Measurements from ENCODE around the gene SLC34A3.
"Not testable (repeated sequence)": the region's sequence is repeated elsewhere in the genome, so short reads cannot be mapped to it uniquely, and the experiment has no call there.

The SLC34A3 gene

GRCh38 chr9:137243266-137243625, 12.5 kb downstream of the SLC34A3 start:
- H3K4me3 ChIP-seq (ENCODE audit: insufficient read depth, low read depth, low read length); H3K27ac ChIP-seq (ENCODE audit: insufficient read depth, low read depth, low read length, poor library complexity, severe bottlenecking); H3K27me3 ChIP-seq (ENCODE audit: control insufficient read depth, insufficient read depth, low read length, poor library complexity, severe bottlenecking); H3K36me3 ChIP-seq (ENCODE audit: control insufficient read depth, insufficient read depth, low read length); H3K9me3 ChIP-seq (ENCODE audit: control insufficient read depth, low read length): not testable (repeated sequence)
- 96 to 97% methylated on average over 18 of the region's 18 CpGs for WGBS, 2 experiments
- H3K4me1 ChIP-seq (ENCODE audit: control insufficient read depth, insufficient read depth, low read length) = peaks cover 36% of the 10 kb centered on the region

DNA sequence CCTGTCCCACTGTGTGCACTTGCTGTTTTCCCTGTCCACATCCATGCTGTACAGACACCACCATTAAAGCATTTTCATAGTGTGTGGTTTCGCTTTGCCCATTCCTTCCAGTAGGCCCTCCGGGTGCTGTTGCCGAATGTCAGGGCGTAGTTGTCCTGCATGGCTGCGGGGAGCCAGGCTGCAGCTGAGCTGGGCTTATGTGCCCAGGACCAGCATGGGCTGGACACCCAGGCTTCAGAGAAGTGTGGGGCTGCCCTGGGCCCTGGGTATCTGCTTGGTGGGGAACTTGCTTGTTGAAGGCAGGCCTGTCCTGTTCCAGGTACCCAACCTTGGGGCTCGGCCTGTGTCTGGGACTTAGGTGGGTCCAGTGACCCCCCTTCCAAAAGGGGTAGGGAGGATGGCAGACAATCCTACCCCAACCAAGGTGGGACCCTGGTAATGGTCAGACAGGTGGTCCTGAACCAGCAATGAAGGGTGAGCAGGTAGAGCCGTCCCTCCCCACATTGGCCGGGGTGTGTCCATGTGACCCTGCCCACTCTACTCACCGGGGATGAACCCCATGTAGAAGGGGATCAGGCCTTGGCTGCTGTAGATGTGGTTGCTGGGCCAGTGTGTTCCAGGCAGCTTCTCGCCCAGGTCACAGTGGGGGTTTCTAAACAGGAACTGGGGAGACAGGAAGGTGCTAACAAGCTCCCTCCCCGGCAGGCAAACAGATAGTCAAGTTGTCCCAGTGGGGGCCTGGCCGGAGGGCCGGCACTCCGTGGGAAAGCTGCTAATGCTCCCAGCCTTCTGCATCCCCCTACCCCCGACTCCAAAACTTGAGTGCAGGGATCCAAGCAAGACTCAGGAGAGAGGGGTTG, 13.2 kb downstream of the SLC34A3 start:
- Histone ChIP-seq H3K4me1 (ENCODE audit: control insufficient read depth, insufficient read depth, low read length) (peaks cover 34% of the 10 kb centered on the region), H3K27ac (ENCODE audit: insufficient read depth, low read depth, low read length, poor library complexity, severe bottlenecking) (no peak overlapping the region), H3K36me3 (ENCODE audit: control insufficient read depth, insufficient read depth, low read length) (peaks cover 7% of the 10 kb centered on the region), H3K27me3 (ENCODE audit: control insufficient read depth, insufficient read depth, low read length, poor library complexity, severe bottlenecking) (no peaks in the 10 kb centered on the region), H3K9me3 (ENCODE audit: control insufficient read depth, low read length) (no peaks in the 10 kb centered on the region), H3K4me3 (ENCODE audit: insufficient read depth, low read depth, low read length) (no peak overlapping the region)
- 75 to 80% methylated on average over 15 of the region's 15 CpGs for WGBS, 2 experiments

DNA sequence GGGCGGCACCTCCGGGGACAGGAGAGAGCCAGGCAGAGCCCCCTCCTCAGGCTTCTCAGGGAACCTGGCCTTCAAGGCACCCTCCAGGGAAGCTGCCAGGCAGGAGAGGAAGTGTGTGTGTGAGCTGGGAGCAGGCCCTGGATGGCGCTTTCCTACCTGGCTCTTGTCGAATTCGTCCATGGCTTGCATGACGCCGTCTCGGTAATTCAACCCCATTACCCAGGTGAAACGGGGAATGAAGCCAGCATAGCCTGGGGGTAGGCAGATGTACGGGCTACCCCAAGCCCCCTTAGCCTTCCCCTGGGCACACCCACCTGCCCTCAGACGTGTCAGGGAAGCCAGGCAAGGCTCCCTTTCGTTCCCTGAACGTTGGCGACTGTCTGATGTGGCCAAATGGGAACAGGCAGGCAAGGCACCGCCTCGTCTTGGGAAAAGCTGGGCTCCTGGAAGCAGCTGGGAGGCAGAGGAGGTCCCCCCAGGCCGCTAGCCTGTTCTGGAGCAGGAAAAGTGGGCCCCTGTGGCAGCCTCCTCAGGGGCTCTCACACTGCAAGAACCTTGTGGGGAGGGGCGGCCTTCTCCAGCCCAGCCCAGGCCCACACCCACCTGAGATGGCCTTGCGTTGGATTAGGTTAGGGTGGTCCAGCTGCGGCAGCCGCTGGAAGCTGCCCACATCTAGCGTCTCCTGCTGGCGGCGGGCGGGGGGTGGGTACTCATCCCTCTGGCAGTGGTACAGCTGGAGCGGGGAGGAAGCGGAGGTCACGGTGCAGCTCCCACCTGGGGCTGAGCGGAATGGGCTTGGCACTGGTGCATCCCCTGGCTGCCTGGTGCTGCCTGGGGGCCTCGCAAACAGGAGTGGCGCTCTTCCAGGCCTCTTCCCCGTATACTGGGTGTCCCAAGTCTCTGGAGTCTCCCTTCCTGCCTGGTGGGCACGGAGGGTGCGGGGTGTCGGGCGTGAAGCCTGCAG, 14.1 kb downstream of the SLC34A3 start:
- Histone ChIP-seq H3K4me1 (ENCODE audit: control insufficient read depth, insufficient read depth, low read length) (peaks cover 29% of the 10 kb centered on the region), H3K36me3 (ENCODE audit: control insufficient read depth, insufficient read depth, low read length) (peaks cover 7% of the 10 kb centered on the region), H3K9me3 (ENCODE audit: control insufficient read depth, low read length) (no peaks in the 10 kb centered on the region), H3K27ac (ENCODE audit: insufficient read depth, low read depth, low read length, poor library complexity, severe bottlenecking) (no peak overlapping the region), H3K4me3 (ENCODE audit: insufficient read depth, low read depth, low read length) (no peak overlapping the region), H3K27me3 (ENCODE audit: control insufficient read depth, insufficient read depth, low read length, poor library complexity, severe bottlenecking) (no peaks in the 10 kb centered on the region)
- WGBS, 2 experiments = 75 to 77% methylated on average over 36 of the region's 36 CpGs

DNA sequence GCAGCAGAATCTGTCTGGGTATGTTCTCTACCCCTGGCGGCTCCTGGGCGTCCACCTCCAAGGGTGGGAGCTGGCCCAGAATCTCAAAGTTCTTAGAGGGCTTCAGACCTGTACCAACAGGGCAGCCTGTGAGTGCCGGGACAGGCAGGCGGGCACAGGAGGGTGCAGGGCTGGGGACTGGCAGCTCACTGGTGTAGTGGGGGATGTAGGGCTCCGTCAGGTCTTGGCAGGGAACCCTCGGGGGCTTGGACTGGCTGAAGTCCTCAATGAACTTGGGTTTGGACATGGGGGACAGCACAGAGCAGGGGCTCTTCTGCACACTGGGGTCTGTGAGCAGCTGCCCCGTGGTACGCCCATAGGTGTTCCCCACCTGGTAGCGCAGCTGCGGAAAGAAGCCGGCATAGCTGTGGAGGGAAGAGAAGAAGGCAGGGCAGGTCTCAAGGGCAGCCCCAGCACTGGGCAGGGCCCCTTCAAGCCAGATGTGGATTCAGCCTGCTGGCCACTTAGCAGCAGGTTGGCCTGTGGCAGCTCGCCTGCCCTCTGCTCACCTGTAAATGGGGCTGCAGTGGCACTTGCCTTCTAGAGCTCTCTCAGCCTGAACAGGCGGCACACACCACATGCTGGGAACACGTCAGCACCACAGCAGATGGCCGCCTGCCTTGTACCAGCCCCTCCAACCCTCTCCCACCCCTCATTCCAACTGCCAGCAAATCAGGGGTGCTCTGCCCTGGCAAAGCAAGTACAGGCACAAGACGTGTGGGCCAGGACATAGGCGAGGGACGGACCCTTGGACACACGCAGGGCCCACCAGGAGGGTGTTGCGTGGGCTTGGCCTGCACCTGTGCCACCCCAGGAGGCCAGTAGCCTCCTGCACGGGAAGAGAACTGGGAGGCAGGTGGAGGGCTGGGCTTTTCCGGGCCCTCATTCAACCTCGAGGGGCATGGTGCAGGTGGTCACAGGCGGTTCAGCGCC, 15.0 kb downstream of the SLC34A3 start:
- H3K27ac ChIP-seq (ENCODE audit: insufficient read depth, low read depth, low read length, poor library complexity, severe bottlenecking) = no peak overlapping the region
- WGBS, 2 experiments = 91 to 92% methylated on average over 25 of the region's 25 CpGs
- no peaks in the 10 kb centered on the region for H3K27me3 ChIP-seq (ENCODE audit: control insufficient read depth, insufficient read depth, low read length, poor library complexity, severe bottlenecking)
- H3K4me1 ChIP-seq (ENCODE audit: control insufficient read depth, insufficient read depth, low read length) = peaks cover 32% of the 10 kb centered on the region
- no peaks in the 10 kb centered on the region for H3K9me3 ChIP-seq (ENCODE audit: control insufficient read depth, low read length)
- H3K4me3 ChIP-seq (ENCODE audit: insufficient read depth, low read depth, low read length) = no peak overlapping the region
- peaks cover 7% of the 10 kb centered on the region for H3K36me3 ChIP-seq (ENCODE audit: control insufficient read depth, insufficient read depth, low read length)

DNA sequence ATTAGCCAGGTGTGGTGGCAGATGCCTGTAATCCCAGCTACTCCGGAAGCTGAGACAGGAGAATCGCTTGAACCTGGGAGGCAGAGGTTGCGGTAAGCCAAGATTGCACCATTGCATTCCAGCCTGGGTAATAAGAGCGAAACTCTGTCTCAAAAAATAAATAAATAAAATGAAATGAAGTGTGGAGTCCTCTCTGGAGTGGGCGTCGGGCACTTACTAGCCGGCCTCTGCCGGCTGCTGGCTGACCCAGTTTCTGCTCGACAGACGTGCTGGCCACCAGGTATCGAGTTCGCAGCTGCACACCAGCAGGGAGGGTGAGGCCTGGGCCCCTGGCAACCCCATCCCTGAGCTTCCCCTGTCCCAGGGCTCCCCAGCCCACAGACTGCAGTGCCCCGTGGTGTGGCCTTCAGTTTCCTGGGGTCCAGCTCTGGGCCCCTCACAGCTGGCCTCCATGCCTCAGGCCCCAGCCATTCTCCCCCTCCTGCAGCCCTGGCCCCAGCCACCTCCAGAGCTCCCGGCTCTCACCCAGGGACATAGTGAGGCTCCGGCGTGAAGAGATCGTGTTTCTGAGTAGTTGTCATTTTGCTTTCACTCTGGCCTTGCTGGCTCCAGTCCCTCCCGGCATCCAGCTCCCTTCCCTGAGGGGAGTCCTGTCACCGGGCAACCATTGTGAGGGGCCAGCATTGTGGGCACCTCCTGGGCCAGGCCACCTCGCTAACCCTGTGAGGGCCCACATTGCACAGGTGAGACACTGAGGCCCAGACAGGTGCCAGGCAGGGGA, 16.6 kb downstream of the SLC34A3 start:
- no peak overlapping the region for H3K27ac ChIP-seq (ENCODE audit: insufficient read depth, low read depth, low read length, poor library complexity, severe bottlenecking)
- H3K9me3 ChIP-seq (ENCODE audit: control insufficient read depth, low read length) = no peaks in the 10 kb centered on the region
- 70 to 76% methylated on average over 20 of the region's 20 CpGs for WGBS, 2 experiments
- peaks cover 7% of the 10 kb centered on the region for H3K36me3 ChIP-seq (ENCODE audit: control insufficient read depth, insufficient read depth, low read length)
- H3K4me1 ChIP-seq (ENCODE audit: control insufficient read depth, insufficient read depth, low read length) = peaks cover 43% of the 10 kb centered on the region
- H3K4me3 ChIP-seq (ENCODE audit: insufficient read depth, low read depth, low read length) = no peak overlapping the region
- H3K27me3 ChIP-seq (ENCODE audit: control insufficient read depth, insufficient read depth, low read length, poor library complexity, severe bottlenecking) = no peaks in the 10 kb centered on the region

- WGBS, 2 experiments = 90% methylated on average over 6 of the region's 6 CpGs
- no peak overlapping the region for H3K4me3 ChIP-seq (ENCODE audit: insufficient read depth, low read depth, low read length)
These were observed 17.1 kb downstream of the SLC34A3 start for GRCh38 chr9:137247916-137248175.

GRCh38 chr9:137250329-137251193, 19.9 kb downstream of the SLC34A3 start:
- no peaks in the 10 kb centered on the region for H3K36me3 ChIP-seq (ENCODE audit: control insufficient read depth, insufficient read depth, low read length)
- no peak overlapping the region for H3K4me3 ChIP-seq (ENCODE audit: insufficient read depth, low read depth, low read length)
- no peaks in the 10 kb centered on the region for H3K27me3 ChIP-seq (ENCODE audit: control insufficient read depth, insufficient read depth, low read length, poor library complexity, severe bottlenecking)
- WGBS, 2 experiments = 85 to 86% methylated on average over 17 of the region's 18 CpGs
- no peak overlapping the region for H3K27ac ChIP-seq (ENCODE audit: insufficient read depth, low read depth, low read length, poor library complexity, severe bottlenecking)
- H3K9me3 ChIP-seq (ENCODE audit: control insufficient read depth, low read length) = no peaks in the 10 kb centered on the region
- peaks cover 39% of the 10 kb centered on the region for H3K4me1 ChIP-seq (ENCODE audit: control insufficient read depth, insufficient read depth, low read length)

More at GRCh38 chr9:137247916-137248175, 17.1 kb downstream of the SLC34A3 start:
- no peaks in the 10 kb centered on the region for H3K9me3 ChIP-seq (ENCODE audit: control insufficient read depth, low read length)
- peaks cover 4% of the 10 kb centered on the region for H3K36me3 ChIP-seq (ENCODE audit: control insufficient read depth, insufficient read depth, low read length)
- H3K4me1 ChIP-seq (ENCODE audit: control insufficient read depth, insufficient read depth, low read length) = peaks cover 38% of the 10 kb centered on the region
- H3K27ac ChIP-seq (ENCODE audit: insufficient read depth, low read depth, low read length, poor library complexity, severe bottlenecking) = no peak overlapping the region
- no peaks in the 10 kb centered on the region for H3K27me3 ChIP-seq (ENCODE audit: control insufficient read depth, insufficient read depth, low read length, poor library complexity, severe bottlenecking)

GRCh38 chr9:137251194-137251461, 20.4 kb downstream of the SLC34A3 start, which contains the start of gene STPG3:
Gene STPG3 (plus strand): TSS chr9:137251286. CDS start chr9:137251287, 1 bp downstream.
- Histone ChIP-seq H3K36me3 (ENCODE audit: control insufficient read depth, insufficient read depth, low read length) (no peaks in the 10 kb centered on the region), H3K4me3 (ENCODE audit: insufficient read depth, low read depth, low read length) (no peak within 1 kb of the TSS), H3K4me1 (ENCODE audit: control insufficient read depth, insufficient read depth, low read length) (peaks cover 41% of the 10 kb centered on the region), H3K27me3 (ENCODE audit: control insufficient read depth, insufficient read depth, low read length, poor library complexity, severe bottlenecking) (no peaks in the 10 kb centered on the region), H3K27ac (ENCODE audit: insufficient read depth, low read depth, low read length, poor library complexity, severe bottlenecking) (no peak within 1 kb of the TSS), H3K9me3 (ENCODE audit: control insufficient read depth, low read length) (no peaks in the 10 kb centered on the region)
- WGBS, 2 experiments = 77 to 82% methylated on average over 4 of the region's 4 CpGs
